Measurements from ENCODE around the gene PKDCC.

- TF ChIP-seq, protein P1, sequence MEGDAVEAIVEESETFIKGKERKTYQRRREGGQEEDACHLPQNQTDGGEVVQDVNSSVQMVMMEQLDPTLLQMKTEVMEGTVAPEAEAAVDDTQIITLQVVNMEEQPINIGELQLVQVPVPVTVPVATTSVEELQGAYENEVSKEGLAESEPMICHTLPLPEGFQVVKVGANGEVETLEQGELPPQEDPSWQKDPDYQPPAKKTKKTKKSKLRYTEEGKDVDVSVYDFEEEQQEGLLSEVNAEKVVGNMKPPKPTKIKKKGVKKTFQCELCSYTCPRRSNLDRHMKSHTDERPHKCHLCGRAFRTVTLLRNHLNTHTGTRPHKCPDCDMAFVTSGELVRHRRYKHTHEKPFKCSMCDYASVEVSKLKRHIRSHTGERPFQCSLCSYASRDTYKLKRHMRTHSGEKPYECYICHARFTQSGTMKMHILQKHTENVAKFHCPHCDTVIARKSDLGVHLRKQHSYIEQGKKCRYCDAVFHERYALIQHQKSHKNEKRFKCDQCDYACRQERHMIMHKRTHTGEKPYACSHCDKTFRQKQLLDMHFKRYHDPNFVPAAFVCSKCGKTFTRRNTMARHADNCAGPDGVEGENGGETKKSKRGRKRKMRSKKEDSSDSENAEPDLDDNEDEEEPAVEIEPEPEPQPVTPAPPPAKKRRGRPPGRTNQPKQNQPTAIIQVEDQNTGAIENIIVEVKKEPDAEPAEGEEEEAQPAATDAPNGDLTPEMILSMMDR (IDR thresholded peaks at IDR 0.05): no peak
- no peak for TF ChIP-seq POLR2A (IDR thresholded peaks at IDR 0.05)
These were observed 22.7 kb upstream of the PKDCC start for GRCh38 chr2:42025151-42025582.

All from body of pancreas (tissue), 4 donors.